ENCODE results near the gene AMOTL2.

The AMOTL2 gene

GRCh38 chr3:134311693-134312071 lies 62.6 kb downstream of the AMOTL2 start:
- no peak for TF ChIP-seq TAF1 (IDR thresholded peaks at IDR 0.05; ENCODE audit: borderline replicate concordance, insufficient read depth, low read length)
- no peak for TF ChIP-seq SIN3A (IDR thresholded peaks at IDR 0.05; ENCODE audit: borderline replicate concordance, insufficient read depth, low read length)
- no peak for TF ChIP-seq REST (IDR thresholded peaks at IDR 0.05; ENCODE audit: insufficient read depth in 1 of 2, low read depth in 2 of 2, low read length in 2 of 2)
- no peak for TF ChIP-seq POLR2AphosphoS5 (IDR thresholded peaks at IDR 0.05; ENCODE audit: low read depth, low read length)
- TF ChIP-seq FOXP2 (optimal IDR thresholded peaks at IDR 0.05; ENCODE audit: borderline replicate concordance, extremely low read depth, extremely low read length, insufficient read depth) = no peak

- TF ChIP-seq REST (IDR thresholded peaks at IDR 0.05; ENCODE audit: insufficient read depth in 1 of 2, low read depth in 2 of 2, low read length in 2 of 2) (no peak), FOXP2 (optimal IDR thresholded peaks at IDR 0.05; ENCODE audit: borderline replicate concordance, extremely low read depth, extremely low read length, insufficient read depth) (no peak), SIN3A (IDR thresholded peaks at IDR 0.05; ENCODE audit: borderline replicate concordance, insufficient read depth, low read length) (no peak), TAF1 (IDR thresholded peaks at IDR 0.05; ENCODE audit: borderline replicate concordance, insufficient read depth, low read length) (no peak), POLR2AphosphoS5 (IDR thresholded peaks at IDR 0.05; ENCODE audit: low read depth, low read length) (no peak)
Observed at GRCh38 chr3:134311265-134311664, 63.0 kb downstream of the AMOTL2 start.

- TF ChIP-seq FOXP2 (optimal IDR thresholded peaks at IDR 0.05; ENCODE audit: borderline replicate concordance, extremely low read depth, extremely low read length, insufficient read depth) (no peak), POLR2AphosphoS5 (IDR thresholded peaks at IDR 0.05; ENCODE audit: low read depth, low read length) (no peak), TAF1 (IDR thresholded peaks at IDR 0.05; ENCODE audit: borderline replicate concordance, insufficient read depth, low read length) (no peak), REST (IDR thresholded peaks at IDR 0.05; ENCODE audit: insufficient read depth in 1 of 2, low read depth in 2 of 2, low read length in 2 of 2) (no peak), SIN3A (IDR thresholded peaks at IDR 0.05; ENCODE audit: borderline replicate concordance, insufficient read depth, low read length) (no peak)
Observed at GRCh38 chr3:134309987-134310700, 64.1 kb downstream of the AMOTL2 start.

GRCh38 chr3:134308350-134308891 lies 65.8 kb downstream of the AMOTL2 start:
- TF ChIP-seq REST (IDR thresholded peaks at IDR 0.05; ENCODE audit: insufficient read depth in 1 of 2, low read depth in 2 of 2, low read length in 2 of 2) (no peak), FOXP2 (optimal IDR thresholded peaks at IDR 0.05; ENCODE audit: borderline replicate concordance, extremely low read depth, extremely low read length, insufficient read depth) (no peak), POLR2AphosphoS5 (IDR thresholded peaks at IDR 0.05; ENCODE audit: low read depth, low read length) (no peak), SIN3A (IDR thresholded peaks at IDR 0.05; ENCODE audit: borderline replicate concordance, insufficient read depth, low read length) (no peak), TAF1 (IDR thresholded peaks at IDR 0.05; ENCODE audit: borderline replicate concordance, insufficient read depth, low read length) (no peak)

Measured in PFSK-1 (cell line).